DOHH2 (cell line): Measurements from ENCODE around the gene CAMSAP1.

Experiments
- CTCF ChIP-seq: fragments of 200-600 bp; sonication (generic); IDR thresholded peaks from one replicate; pipeline ENCODE4 v1.5.1; 2014; ENCODE audit warnings: antibody characterized with exemption, mild to moderate bottlenecking, low read depth, low read length; ENCODE audit not compliant: poor library complexity, severe bottlenecking
- EZH2phosphoT487 ChIP-seq: fragments of 200-600 bp; sonication (generic); IDR thresholded peaks from 2 replicates; pipeline ENCODE4 v1.6.1; 2017; ENCODE audit warnings: borderline replicate concordance, mild to moderate bottlenecking, antibody characterized with exemption, low read length, moderate library complexity, mixed read lengths

- no peak for TF ChIP-seq CTCF
- no peak for TF ChIP-seq EZH2phosphoT487
Observed at GRCh38 chr9:135949501-135950134, 42.3 kb upstream of the CAMSAP1 start.
